Muscle layer of duodenum (tissue), 2 donors: ENCODE measurements around the gene ZNF565.
"Not testable (repeated sequence)": the region's sequence is repeated elsewhere in the genome, so short reads cannot be mapped to it uniquely, and the experiment has no call there.

ENCODE experiments used
- H3K27ac ChIP-seq: one replicate; pipeline ENCODE4 v1.7.0; 2013; ENCODE audit warnings: mild to moderate bottlenecking, low read length
- H3K27me3 ChIP-seq: one replicate; pipeline ENCODE4 v1.7.0; 2013; ENCODE audit warnings: low read depth, mild to moderate bottlenecking, control low read depth, low read length
- H3K36me3 ChIP-seq, 2 donors: one replicate each; pipeline ENCODE4 v1.7.0; 2013; ENCODE audit warnings: low read length in 2 of 2, control low read depth in 1 of 2, mild to moderate bottlenecking in 1 of 2; ENCODE audit not compliant: insufficient read depth in 2 of 2, control insufficient read depth in 1 of 2
- H3K4me1 ChIP-seq, 2 donors: one replicate each; pipeline ENCODE4 v1.7.0; 2013; ENCODE audit warnings: low read length in 2 of 2, mild to moderate bottlenecking in 2 of 2, control low read depth in 1 of 2, moderate library complexity in 1 of 2; ENCODE audit not compliant: insufficient read depth in 2 of 2, control insufficient read depth in 1 of 2
- H3K4me3 ChIP-seq, 2 donors: one replicate each; pipeline ENCODE4 v1.7.0; 2013; ENCODE audit warnings: low read length in 2 of 2, low read depth in 1 of 2, mild to moderate bottlenecking in 1 of 2
- H3K9me3 ChIP-seq, 2 donors: one replicate each; pipeline ENCODE4 v1.7.0; 2013; ENCODE audit warnings: low read length in 2 of 2, control low read depth in 1 of 2, mild to moderate bottlenecking in 1 of 2; ENCODE audit not compliant: control insufficient read depth in 1 of 2
- donor health status: healthy.

Gene ZNF565

DNA sequence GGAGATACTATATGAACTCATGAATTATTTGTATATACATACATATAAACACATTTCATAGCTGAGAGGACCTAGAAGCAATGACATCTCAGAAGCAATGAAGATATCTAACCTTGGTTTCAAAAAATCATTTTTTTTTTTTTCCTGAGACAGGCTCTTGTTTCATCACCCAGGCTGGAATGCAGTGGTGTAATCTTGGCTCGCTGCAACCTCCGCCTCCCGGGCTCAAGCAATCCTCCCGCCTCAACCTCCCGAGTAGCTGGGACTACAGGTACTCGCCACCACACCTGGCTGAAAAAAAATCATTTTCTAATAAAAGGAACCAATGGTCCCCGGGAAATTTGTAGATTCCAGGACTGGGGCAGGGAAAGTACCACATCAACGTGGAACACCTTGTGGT lies 4.0 kb downstream of the ZNF565 start:
- Histone ChIP-seq H3K27ac (no peak overlapping the region), H3K4me1 (peaks cover 0 to 6% of the 10 kb centered on the region in 2 donors), H3K4me3 (no peak overlapping the region), H3K27me3 (no peaks in the 10 kb centered on the region), H3K36me3 (peaks cover 0 to 4% of the 10 kb centered on the region in 2 donors), H3K9me3 (no peaks in the 10 kb centered on the region)

DNA sequence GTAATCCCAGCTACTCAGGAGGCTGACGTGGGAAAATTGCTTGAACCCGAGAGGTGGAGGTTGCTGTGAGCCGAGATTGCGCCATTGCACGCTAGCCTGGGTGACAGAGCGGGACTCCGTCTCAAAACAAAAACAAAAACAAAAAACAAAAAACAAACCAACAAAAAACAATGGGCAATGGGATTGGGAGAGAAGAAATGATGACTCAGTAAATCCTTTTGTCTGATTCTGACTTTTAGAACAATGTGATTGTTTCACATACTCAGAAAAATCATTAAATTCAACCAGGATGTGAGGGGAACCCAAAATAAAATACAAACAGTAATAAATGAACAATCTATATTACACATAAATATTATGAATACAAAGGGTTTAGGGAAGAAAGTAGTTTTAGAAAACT lies 5.1 kb downstream of the ZNF565 start:
- Histone ChIP-seq H3K27ac (no peak overlapping the region), H3K27me3 (no peaks in the 10 kb centered on the region), H3K4me1 (peaks cover 0 to 6% of the 10 kb centered on the region in 2 donors), H3K9me3 (no peaks in the 10 kb centered on the region), H3K36me3 (peaks cover 0 to under 1% of the 10 kb centered on the region in 2 donors), H3K4me3 (no peak overlapping the region)

DNA sequence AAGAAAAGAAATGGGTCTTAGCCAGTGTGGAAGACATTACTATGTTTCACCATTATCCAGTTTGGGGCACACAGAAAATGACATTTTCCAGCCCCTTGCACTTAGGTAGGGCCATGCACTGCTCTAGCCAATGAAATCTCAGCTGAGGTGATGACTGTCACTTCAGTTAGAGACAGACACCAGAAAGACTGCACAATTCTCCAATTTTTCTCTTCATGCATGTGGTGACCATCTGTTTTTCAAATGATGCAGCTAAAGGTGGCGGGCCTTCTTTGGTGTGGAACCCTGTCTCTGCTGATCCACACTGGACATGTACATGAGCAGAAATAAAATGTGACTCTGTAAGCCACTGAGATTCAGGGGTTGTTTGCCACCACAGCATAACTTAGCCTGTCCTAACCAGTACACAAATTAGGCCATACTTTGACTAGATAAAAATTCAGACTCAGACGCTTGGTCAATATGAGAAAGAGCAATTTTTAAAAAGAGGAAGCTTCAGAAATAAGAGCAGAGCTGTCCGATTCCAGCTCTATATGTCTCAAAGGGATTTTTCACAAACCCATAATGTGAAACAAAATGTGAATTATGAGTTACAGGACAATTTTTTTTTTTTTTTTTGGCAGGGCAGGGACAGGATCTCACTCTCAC lies 6.7 kb downstream of the ZNF565 start:
- H3K9me3 ChIP-seq, result no peaks in the 10 kb centered on the region
- H3K27ac ChIP-seq, result no peak overlapping the region
- no peaks in the 10 kb centered on the region for H3K4me1 ChIP-seq
- H3K36me3 ChIP-seq, result no peaks in the 10 kb centered on the region
- H3K4me3 ChIP-seq, result no peak overlapping the region
- H3K27me3 ChIP-seq, result no peaks in the 10 kb centered on the region

DNA sequence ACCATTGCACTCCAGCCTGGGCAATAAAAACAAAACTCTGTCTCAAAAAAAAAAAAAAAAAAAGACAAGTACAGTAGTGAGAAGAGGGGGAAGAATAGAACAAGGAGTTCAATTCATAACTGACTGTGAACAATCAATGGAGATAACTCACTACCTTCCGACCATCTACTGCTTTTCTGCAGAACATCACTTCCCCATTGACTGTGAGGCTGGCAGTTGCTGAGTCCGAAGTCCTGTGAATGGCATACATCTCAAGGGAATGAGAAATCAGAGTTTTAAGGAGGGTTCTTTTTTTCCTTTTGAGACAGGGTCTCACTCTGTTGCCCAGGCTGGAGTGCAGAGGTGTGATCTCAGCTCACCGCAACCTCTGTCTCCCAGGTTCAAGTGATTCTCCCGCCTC lies 11.2 kb downstream of the ZNF565 start:
- Histone ChIP-seq H3K27ac (no peak overlapping the region), H3K36me3 (peaks cover 0 to 8% of the 10 kb centered on the region in 2 donors), H3K9me3 (no peaks in the 10 kb centered on the region), H3K4me1 (no peaks in the 10 kb centered on the region), H3K4me3 (no peak overlapping the region), H3K27me3 (no peaks in the 10 kb centered on the region)

DNA sequence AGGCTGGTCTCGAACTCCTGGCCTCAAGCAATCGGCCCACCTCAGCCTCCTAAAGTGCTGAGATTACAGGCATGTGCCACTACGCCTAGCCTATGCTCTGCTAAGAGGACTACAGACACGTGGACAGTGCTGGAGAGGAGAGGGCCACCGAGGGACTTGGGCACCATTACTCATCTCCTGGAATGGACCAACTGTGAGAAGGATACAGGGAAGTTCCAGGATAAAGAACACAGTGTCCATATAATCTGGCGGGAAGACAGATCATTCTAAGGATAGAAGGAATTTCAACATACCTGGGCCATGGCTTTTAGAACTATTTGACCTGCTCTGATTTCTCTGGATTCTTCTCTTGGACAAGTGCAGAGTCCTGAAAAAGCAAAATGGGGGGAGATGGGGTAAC lies 12.8 kb downstream of the ZNF565 start:
- H3K36me3 ChIP-seq, result peaks cover 0 to 8% of the 10 kb centered on the region in 2 donors
- no peak overlapping the region for H3K27ac ChIP-seq
- no peaks in the 10 kb centered on the region for H3K9me3 ChIP-seq
- H3K4me1 ChIP-seq, result no peaks in the 10 kb centered on the region
- H3K27me3 ChIP-seq, result no peaks in the 10 kb centered on the region
- no peak overlapping the region for H3K4me3 ChIP-seq

DNA sequence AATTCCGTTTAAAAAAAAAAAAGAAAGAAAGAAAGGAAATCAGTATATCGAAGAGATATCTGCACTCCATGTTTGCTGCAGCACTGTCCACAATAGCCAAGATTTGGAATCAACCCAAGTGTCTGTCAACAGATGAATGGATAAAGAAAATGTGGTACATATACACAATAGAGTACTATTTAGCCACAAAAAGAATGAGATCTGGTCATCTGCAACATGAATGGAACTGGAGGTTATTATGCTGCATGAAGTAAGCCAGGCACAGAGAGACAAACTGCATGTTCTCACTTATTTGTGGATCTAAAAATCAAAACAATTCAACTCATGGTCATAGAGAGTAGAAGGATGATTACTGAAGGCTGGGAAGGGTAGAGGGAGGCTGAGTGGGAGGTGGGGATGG lies 16.3 kb downstream of the ZNF565 start:
- H3K9me3 ChIP-seq, result no peaks in the 10 kb centered on the region
- H3K4me3 ChIP-seq, result no peak overlapping the region
- H3K27ac ChIP-seq, result no peak overlapping the region

DNA sequence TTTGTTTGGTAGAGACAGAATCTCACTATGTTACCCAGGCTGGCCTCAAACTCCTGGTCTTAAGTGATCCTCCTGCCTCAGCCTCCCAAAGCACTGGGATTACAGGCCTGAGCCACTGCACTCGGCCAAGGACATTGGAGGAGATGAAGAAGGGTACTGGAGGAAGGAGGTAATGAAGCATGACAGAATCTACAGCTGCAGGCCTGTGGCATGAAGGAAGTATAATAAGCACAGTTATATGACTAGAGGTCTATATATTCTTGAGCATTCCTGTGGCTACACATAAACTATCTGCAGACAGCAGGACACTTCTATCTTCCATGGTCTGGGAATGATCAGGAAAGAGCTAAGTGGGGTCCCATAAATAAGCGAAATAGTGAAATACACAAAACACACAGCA lies 18.2 kb downstream of the ZNF565 start:
- Histone ChIP-seq H3K36me3 (peaks cover 14 to 21% of the 10 kb centered on the region in 2 donors), H3K27ac (no peak overlapping the region), H3K27me3 (no peaks in the 10 kb centered on the region), H3K4me1 (no peaks in the 10 kb centered on the region), H3K4me3 (no peak overlapping the region), H3K9me3 (no peaks in the 10 kb centered on the region)

More for the DNA sequence above, 16.3 kb downstream of the ZNF565 start:
- no peaks in the 10 kb centered on the region for H3K4me1 ChIP-seq
- peaks cover 14 to 25% of the 10 kb centered on the region in 2 donors for H3K36me3 ChIP-seq
- H3K27me3 ChIP-seq, result no peaks in the 10 kb centered on the region

DNA sequence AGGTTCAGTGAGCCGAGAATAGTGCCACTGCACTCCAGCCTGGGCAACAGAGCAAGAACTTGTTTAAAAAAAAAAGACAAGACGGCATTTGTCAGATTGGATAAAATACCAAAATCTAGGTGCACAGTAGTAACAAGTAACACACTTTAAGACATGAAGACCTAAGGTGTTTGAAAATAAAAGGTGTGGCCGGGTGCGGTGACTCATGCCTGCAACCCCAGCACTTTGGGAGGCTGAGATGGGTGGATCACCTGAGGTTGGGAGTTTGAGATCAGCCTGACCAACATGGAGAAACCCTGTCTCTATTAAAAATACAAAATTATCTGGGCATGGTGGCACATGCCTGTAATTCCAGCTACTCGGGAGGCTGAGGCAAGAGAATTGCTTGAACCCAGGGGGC lies 27.7 kb downstream of the ZNF565 start:
- not testable (repeated sequence) for H3K27ac ChIP-seq, H3K4me3 ChIP-seq, H3K27me3 ChIP-seq, H3K9me3 ChIP-seq, H3K4me1 ChIP-seq
- H3K36me3 ChIP-seq, result peaks cover 12 to 18% of the 10 kb centered on the region in 2 donors

DNA sequence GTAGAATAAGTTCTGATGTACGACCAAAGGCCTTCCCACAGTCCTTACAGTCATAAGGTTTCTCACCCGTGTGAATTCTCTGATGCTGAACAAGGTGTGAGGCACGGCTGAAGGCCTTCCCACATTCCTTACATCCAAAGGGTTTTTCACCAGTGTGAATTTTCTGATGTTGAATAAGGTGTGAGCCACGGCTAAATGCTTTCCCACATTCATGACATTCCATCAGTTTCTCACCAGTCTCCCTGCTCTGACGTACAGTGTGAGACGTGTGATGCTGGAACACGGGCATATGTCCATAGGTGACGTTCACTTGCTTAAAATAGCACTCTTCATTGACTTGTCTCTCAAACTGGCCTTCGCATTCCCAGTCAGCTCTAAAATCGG lies 31.2 kb downstream of the ZNF565 start:
- peaks cover 12 to 14% of the 10 kb centered on the region in 2 donors for H3K36me3 ChIP-seq
- H3K27me3 ChIP-seq, result no peaks in the 10 kb centered on the region
- no peaks in the 10 kb centered on the region for H3K9me3 ChIP-seq
- H3K4me1 ChIP-seq, result no peaks in the 10 kb centered on the region
- no peak overlapping the region for H3K4me3 ChIP-seq
- H3K27ac ChIP-seq, result no peak overlapping the region

DNA sequence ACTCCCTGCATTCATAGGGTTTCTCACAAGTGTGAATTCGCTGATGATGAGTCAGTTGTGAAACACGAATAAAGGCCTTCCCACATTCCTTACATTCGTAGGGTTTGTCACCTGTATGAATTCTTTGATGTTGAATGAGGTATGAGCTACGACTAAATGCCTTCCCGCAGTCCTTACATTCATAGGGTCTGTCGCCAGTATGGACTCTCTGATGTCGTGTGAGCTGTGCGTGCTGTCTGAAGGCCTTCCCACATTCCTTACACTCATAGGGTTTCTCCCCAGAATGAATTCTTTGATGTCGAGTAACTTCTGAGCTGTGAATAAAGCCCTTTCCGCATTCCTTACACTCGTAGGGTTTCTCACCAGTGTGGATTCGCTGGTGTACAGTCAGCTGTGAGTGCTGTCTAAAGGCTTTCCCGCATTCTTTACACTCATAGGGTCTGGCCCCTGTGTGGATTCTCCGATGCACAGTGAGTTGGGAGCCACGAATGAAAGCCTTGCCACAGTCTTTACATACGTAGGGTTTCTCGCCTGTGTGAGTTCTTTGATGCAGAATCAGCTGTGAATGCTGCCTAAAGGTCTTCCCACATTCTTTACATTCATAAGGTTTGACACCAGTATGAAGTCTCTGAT lies 31.7 kb downstream of the ZNF565 start:
- Histone ChIP-seq H3K27me3 (no peaks in the 10 kb centered on the region), H3K36me3 (peaks cover 12 to 14% of the 10 kb centered on the region in 2 donors), H3K4me1 (no peaks in the 10 kb centered on the region), H3K27ac (no peak overlapping the region), H3K9me3 (no peaks in the 10 kb centered on the region), H3K4me3 (no peak overlapping the region)

DNA sequence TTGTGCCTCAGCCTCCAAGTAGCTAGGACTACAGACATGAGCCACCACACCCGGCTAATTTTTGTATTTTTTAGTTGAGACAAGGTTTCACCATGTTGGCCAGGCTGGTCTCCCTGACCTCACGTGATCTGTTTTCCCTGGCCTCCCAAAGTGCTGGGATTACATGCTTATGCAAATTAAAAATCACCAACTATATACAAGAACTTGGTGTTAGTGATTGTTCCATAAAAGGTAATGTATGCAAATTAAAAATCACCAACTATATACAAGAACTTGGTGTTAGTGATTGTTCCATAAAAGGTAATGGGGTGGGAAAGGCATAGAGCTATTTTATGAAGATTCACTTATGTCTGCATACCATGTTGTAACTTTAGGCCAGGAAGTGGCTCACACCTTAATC lies 35.4 kb downstream of the ZNF565 start:
- H3K27me3 ChIP-seq, H3K4me3 ChIP-seq, H3K27ac ChIP-seq, H3K9me3 ChIP-seq, H3K4me1 ChIP-seq: not testable (repeated sequence)
- H3K36me3 ChIP-seq, result peaks cover 12 to 14% of the 10 kb centered on the region in 2 donors

DNA sequence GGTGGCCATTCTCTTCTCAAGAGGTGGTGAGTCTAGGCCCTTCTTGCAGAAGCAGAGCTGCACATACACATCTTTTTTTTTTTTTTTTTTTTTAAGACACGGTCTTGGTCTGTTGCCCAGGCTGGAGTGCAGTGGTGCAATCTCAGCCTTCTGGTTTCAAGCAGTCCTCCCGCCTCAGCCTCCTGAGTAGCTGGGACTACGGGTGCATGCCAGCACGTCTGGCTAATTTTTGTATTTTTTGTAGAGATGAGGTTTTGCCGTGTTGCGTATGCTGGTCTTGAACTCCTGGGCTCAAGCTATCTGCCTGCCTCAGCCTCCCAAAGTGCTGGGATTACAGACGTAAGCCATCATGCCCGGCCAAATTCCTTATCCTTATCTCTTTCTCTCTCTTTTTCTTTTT lies 40.6 kb downstream of the ZNF565 start:
- not testable (repeated sequence) for H3K4me3 ChIP-seq, H3K27me3 ChIP-seq, H3K36me3 ChIP-seq, H3K9me3 ChIP-seq, H3K4me1 ChIP-seq, H3K27ac ChIP-seq
